ENCODE data around the gene ZMYND10.

ZMYND10 gene

DNA sequence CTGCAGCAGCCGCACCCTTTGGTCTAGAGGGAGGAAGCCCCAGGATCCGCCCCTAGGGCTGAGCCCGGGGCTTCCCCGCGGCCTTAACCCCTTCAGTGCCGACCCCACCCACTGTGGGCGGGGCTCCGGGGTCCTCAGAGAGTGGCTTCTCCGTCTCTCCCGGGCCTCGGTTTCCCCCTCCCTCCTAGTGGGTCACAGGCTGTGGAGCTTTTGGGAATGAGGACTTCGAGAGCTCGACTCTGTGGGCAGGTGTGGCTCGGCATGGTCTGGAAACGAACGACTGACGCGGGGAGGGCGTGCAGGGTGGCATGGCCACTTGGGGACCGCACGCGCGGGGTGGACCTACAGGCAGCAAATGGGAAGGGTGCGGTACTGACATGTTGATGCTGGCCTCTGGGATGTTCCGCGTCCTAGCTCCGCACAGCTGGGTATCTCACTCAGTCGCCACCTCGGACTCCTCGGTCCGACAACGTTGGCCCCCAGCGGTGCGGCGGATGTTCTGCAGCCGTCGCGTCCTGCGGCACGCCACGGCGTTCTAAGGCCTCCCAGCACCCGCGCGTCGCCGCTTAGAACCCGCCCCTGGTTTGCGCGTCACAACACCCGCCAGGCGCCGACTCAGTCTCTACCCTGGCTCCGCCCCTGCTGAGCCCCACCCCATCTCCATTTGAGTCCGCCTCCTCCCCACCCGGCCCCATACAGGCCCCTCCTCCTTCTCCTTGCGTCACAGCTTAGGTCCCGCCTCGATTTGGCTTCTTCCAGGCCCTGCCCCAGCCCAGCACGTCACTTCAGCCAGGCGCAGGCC, 46.5 kb downstream of the ZMYND10 start, which contains the start of the genes HYAL3 and NAA80:
HYAL3 (minus strand) TSS at position 570 of the 802 bp plus-strand sequence. CDS start 3,803 bp downstream, outside the sequence.
NAA80 (minus strand) TSS at position 570 of the 802 bp plus-strand sequence. CDS start 1,942 bp downstream, outside the sequence.
- no peak for TF ChIP-seq EZH2phosphoT487 (IDR thresholded peaks at IDR 0.05; ENCODE audit: borderline replicate concordance)
- TF ChIP-seq, protein P1, sequence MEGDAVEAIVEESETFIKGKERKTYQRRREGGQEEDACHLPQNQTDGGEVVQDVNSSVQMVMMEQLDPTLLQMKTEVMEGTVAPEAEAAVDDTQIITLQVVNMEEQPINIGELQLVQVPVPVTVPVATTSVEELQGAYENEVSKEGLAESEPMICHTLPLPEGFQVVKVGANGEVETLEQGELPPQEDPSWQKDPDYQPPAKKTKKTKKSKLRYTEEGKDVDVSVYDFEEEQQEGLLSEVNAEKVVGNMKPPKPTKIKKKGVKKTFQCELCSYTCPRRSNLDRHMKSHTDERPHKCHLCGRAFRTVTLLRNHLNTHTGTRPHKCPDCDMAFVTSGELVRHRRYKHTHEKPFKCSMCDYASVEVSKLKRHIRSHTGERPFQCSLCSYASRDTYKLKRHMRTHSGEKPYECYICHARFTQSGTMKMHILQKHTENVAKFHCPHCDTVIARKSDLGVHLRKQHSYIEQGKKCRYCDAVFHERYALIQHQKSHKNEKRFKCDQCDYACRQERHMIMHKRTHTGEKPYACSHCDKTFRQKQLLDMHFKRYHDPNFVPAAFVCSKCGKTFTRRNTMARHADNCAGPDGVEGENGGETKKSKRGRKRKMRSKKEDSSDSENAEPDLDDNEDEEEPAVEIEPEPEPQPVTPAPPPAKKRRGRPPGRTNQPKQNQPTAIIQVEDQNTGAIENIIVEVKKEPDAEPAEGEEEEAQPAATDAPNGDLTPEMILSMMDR (conservative IDR thresholded peaks at IDR 0.05; ENCODE audit: low read length), result peak; percentile 48

DNA sequence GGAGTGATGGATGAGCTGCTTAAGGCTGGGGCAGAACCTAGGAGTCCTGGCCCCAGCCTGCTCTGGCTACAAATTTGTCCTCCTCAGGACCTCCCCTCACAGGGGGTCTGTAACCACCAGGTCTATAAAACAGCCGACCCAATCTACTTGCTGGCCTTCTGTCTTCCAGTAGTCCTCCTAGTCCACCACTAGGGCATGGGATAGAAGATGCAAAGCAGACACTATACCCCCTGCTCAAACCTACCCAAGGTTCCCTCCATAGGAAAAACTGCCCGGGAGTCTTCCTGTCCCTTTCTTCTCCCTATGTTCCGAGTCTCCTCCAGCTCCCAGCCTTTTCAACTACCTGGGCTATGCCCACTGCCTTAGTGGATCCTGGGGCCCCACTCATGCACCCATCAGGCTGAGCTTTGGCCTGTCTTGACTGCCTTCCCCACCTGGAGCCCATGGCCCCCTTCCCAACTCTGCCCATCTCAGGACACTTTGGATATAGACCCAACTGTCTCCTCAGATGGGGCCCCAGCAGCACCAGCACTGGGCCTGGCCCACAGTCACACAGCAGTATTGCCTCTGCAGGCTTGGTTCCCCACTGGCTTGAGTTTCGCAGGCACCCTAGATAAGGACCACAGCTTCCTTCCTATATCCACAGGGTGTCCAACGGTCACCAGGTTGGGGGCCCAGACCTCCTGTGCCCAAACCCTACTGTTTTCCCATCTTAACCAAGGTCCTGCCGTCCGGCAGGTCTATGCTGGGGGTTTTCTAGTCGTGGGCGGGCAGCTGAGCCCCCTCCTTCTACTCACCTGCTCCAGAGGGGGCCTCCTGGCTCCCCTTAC, 47.4 kb downstream of the ZMYND10 start:
- Histone ChIP-seq H3K36me3 (ENCODE audit: insufficient read depth, low read length) (no peaks in the 10 kb centered on the region), H3K79me2 (ENCODE audit: insufficient read depth, low read length) (peaks cover 19% of the 10 kb centered on the region; the same call in 1 of the 2 replicates), H3K9me2 (replicated peaks; ENCODE audit: low read depth, low read length) (no peaks in the 10 kb centered on the region), H3K9me3 (ENCODE audit: insufficient read depth, low read depth, low read length) (no peaks in the 10 kb centered on the region), H3K4me2 (ENCODE audit: low read depth, low read length, poor library complexity, severe bottlenecking) (peak overlapping the region; percentile 98), H2AFZ (ENCODE audit: low read length) (no peak overlapping the region), H3K4me3 (ENCODE audit: low read length, poor library complexity, severe bottlenecking) (peak overlapping the region; percentile 78), H3F3A (ENCODE audit: low read depth) (no peaks in the 10 kb centered on the region), H3K4me1 (ENCODE audit: insufficient read depth, low read length, poor library complexity, severe bottlenecking) (peaks cover 17% of the 10 kb centered on the region), H3K9ac (ENCODE audit: low read depth, low read length, poor library complexity, severe bottlenecking) (peak overlapping the region; percentile 80), H4K20me1 (ENCODE audit: insufficient read depth, low read length, poor library complexity, severe bottlenecking) (peaks cover 3% of the 10 kb centered on the region), H3K27me3 (ENCODE audit: insufficient read depth, low read length, poor library complexity, severe bottlenecking) (no peaks in the 10 kb centered on the region)
- TF ChIP-seq, protein P1 (conservative IDR thresholded peaks at IDR 0.05; ENCODE audit: low read length), result peak; percentile 51
- no peak for TF ChIP-seq EZH2phosphoT487 (IDR thresholded peaks at IDR 0.05; ENCODE audit: borderline replicate concordance)

More for the DNA sequence above, 46.5 kb downstream of the ZMYND10 start, which contains the start of the genes HYAL3 and NAA80:
- Histone ChIP-seq H3K9me3 (ENCODE audit: insufficient read depth, low read depth, low read length) (no peaks in the 10 kb centered on the region), H3K4me2 (ENCODE audit: low read depth, low read length, poor library complexity, severe bottlenecking) (peak within 1 kb of the TSS; percentile 98), H3K79me2 (ENCODE audit: insufficient read depth, low read length) (peaks cover 19% of the 10 kb centered on the region; the same call in 1 of the 2 replicates), H3K4me1 (ENCODE audit: insufficient read depth, low read length, poor library complexity, severe bottlenecking) (peaks cover 17% of the 10 kb centered on the region), H4K20me1 (ENCODE audit: insufficient read depth, low read length, poor library complexity, severe bottlenecking) (peaks cover 3% of the 10 kb centered on the region), H3K9me2 (replicated peaks; ENCODE audit: low read depth, low read length) (no peaks in the 10 kb centered on the region), H2AFZ (ENCODE audit: low read length) (peak within 1 kb of the TSS; percentile 92), H3K27me3 (ENCODE audit: insufficient read depth, low read length, poor library complexity, severe bottlenecking) (no peaks in the 10 kb centered on the region), H3F3A (ENCODE audit: low read depth) (no peaks in the 10 kb centered on the region), H3K9ac (ENCODE audit: low read depth, low read length, poor library complexity, severe bottlenecking) (peak within 1 kb of the TSS; percentile 82), H3K36me3 (ENCODE audit: insufficient read depth, low read length) (no peaks in the 10 kb centered on the region), H3K4me3 (ENCODE audit: low read length, poor library complexity, severe bottlenecking) (peak within 1 kb of the TSS; percentile 78)

DNA sequence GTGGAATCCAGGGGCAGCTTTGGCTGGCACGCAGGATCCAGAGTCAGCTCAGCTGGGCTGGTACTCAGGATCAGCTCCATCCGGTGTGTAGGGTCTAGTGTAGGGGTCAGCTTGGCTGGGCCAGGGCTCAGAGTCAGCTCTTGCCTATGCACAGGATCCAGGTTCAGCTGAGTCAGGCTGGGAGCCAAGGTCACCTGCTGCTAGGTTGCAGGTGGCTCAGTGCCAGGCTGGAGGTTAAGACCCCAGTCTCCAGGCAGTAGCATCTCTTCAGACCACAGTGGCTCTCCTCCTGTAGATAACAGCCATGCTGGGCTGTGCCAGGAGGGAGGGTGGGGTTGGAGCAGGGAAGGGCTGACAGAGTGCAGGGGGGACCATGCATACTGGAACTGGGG, 48.2 kb downstream of the ZMYND10 start:
- Histone ChIP-seq H3K4me3 (ENCODE audit: low read length, poor library complexity, severe bottlenecking) (peak overlapping the region; percentile 78), H3K4me2 (ENCODE audit: low read depth, low read length, poor library complexity, severe bottlenecking) (peak overlapping the region; percentile 98), H3K4me1 (ENCODE audit: insufficient read depth, low read length, poor library complexity, severe bottlenecking) (peaks cover 22% of the 10 kb centered on the region), H2AFZ (ENCODE audit: low read length) (no peak overlapping the region), H3F3A (ENCODE audit: low read depth) (no peaks in the 10 kb centered on the region), H4K20me1 (ENCODE audit: insufficient read depth, low read length, poor library complexity, severe bottlenecking) (peaks cover 3% of the 10 kb centered on the region), H3K9me3 (ENCODE audit: insufficient read depth, low read depth, low read length) (no peaks in the 10 kb centered on the region), H3K36me3 (ENCODE audit: insufficient read depth, low read length) (no peaks in the 10 kb centered on the region), H3K9me2 (replicated peaks; ENCODE audit: low read depth, low read length) (no peaks in the 10 kb centered on the region), H3K79me2 (ENCODE audit: insufficient read depth, low read length) (peaks cover 19% of the 10 kb centered on the region; the same call in 1 of the 2 replicates), H3K27me3 (ENCODE audit: insufficient read depth, low read length, poor library complexity, severe bottlenecking) (no peaks in the 10 kb centered on the region), H3K9ac (ENCODE audit: low read depth, low read length, poor library complexity, severe bottlenecking) (peak overlapping the region; percentile 80)
- no peak for TF ChIP-seq EZH2phosphoT487 (IDR thresholded peaks at IDR 0.05; ENCODE audit: borderline replicate concordance)
- TF ChIP-seq, protein P1 (conservative IDR thresholded peaks at IDR 0.05; ENCODE audit: low read length), result no peak
